ENCODE measurements around the gene EPG5.
A peak's percentile ranks its signal among the peaks of the same experiment; 100 is the strongest.

Gene EPG5

GRCh38 chr18:45926085-45926484 is 41.0 kb downstream of the EPG5 start:
- peaks cover 37% of the 10 kb centered on the region for H3K36me3 ChIP-seq (replicated peaks)
- in situ Hi-C loops (cut with MboI; ENCODE audit: low sequenced_read_pairs) = no loop called here

GRCh38 chr18:45923138-45923537 is 44.0 kb downstream of the EPG5 start:
- Histone ChIP-seq H3K36me3 (replicated peaks) (peaks cover 23% of the 10 kb centered on the region), H3K27me3 (ENCODE audit: low read depth) (no peaks in the 10 kb centered on the region), H3K4me3 (no peak overlapping the region), H3K4me1 (no peaks in the 10 kb centered on the region), H3K9me3 (no peaks in the 10 kb centered on the region)
- no peak for DNase-seq (ENCODE audit: low spot score in 2 of 2)
- in situ Hi-C loops (cut with MboI; ENCODE audit: low sequenced_read_pairs) = no loop called here

More at GRCh38 chr18:45926085-45926484, 41.0 kb downstream of the EPG5 start:
- no peak overlapping the region for H3K4me3 ChIP-seq
- no peaks in the 10 kb centered on the region for H3K27me3 ChIP-seq (ENCODE audit: low read depth)
- no peaks in the 10 kb centered on the region for H3K9me3 ChIP-seq
- no peaks in the 10 kb centered on the region for H3K4me1 ChIP-seq
- DNase-seq (ENCODE audit: low spot score in 2 of 2) = no peak

- in situ Hi-C loops (cut with MboI; ENCODE audit: low sequenced_read_pairs) = no loop called here
- H3K27me3 ChIP-seq (ENCODE audit: low read depth) = no peaks in the 10 kb centered on the region
- H3K4me3 ChIP-seq = no peak overlapping the region
- H3K36me3 ChIP-seq (replicated peaks) = peaks cover 21% of the 10 kb centered on the region
- DNase-seq (ENCODE audit: low spot score in 2 of 2) = no peak
- H3K9me3 ChIP-seq = no peaks in the 10 kb centered on the region
- no peaks in the 10 kb centered on the region for H3K4me1 ChIP-seq
Measured at GRCh38 chr18:45920367-45920766, 46.8 kb downstream of the EPG5 start.

GRCh38 chr18:45916302-45916701 is 50.8 kb downstream of the EPG5 start:
- in situ Hi-C loops (cut with MboI; ENCODE audit: low sequenced_read_pairs) = no loop called here
- no peak overlapping the region for H3K4me3 ChIP-seq
- no peaks in the 10 kb centered on the region for H3K9me3 ChIP-seq
- H3K27me3 ChIP-seq (ENCODE audit: low read depth) = no peaks in the 10 kb centered on the region
- no peaks in the 10 kb centered on the region for H3K4me1 ChIP-seq
- no peak for DNase-seq (ENCODE audit: low spot score in 2 of 2)
- peaks cover 25% of the 10 kb centered on the region for H3K36me3 ChIP-seq (replicated peaks)

GRCh38 chr18:45913276-45913675 is 53.9 kb downstream of the EPG5 start:
- Histone ChIP-seq H3K9me3 (no peaks in the 10 kb centered on the region), H3K27me3 (ENCODE audit: low read depth) (no peaks in the 10 kb centered on the region), H3K36me3 (replicated peaks) (peaks cover 29% of the 10 kb centered on the region), H3K4me3 (no peak overlapping the region), H3K4me1 (no peaks in the 10 kb centered on the region)
- in situ Hi-C loops (cut with MboI; ENCODE audit: low sequenced_read_pairs) = no loop called here
- DNase-seq (ENCODE audit: low spot score in 2 of 2) = no peak

- peaks cover 25% of the 10 kb centered on the region for H3K36me3 ChIP-seq (replicated peaks)
- in situ Hi-C loops (cut with MboI; ENCODE audit: low sequenced_read_pairs) = no loop called here
- H3K9me3 ChIP-seq = no peaks in the 10 kb centered on the region
- DNase-seq (ENCODE audit: low spot score in 2 of 2) = peak; percentile 16 to 72
- no peaks in the 10 kb centered on the region for H3K27me3 ChIP-seq (ENCODE audit: low read depth)
- no peak overlapping the region for H3K4me3 ChIP-seq
- no peaks in the 10 kb centered on the region for H3K4me1 ChIP-seq
Measured at GRCh38 chr18:45910405-45911023, 56.6 kb downstream of the EPG5 start.

GRCh38 chr18:45901654-45902210 is 65.4 kb downstream of the EPG5 start:
- no peaks in the 10 kb centered on the region for H3K9me3 ChIP-seq
- no peaks in the 10 kb centered on the region for H3K27me3 ChIP-seq (ENCODE audit: low read depth)
- peaks cover 35% of the 10 kb centered on the region for H3K36me3 ChIP-seq (replicated peaks)
- no peaks in the 10 kb centered on the region for H3K4me1 ChIP-seq
- no peak for DNase-seq (ENCODE audit: low spot score in 2 of 2)
- in situ Hi-C loops (cut with MboI; ENCODE audit: low sequenced_read_pairs) = no loop called here
- no peak overlapping the region for H3K4me3 ChIP-seq

- Histone ChIP-seq H3K9me3 (no peaks in the 10 kb centered on the region), H3K27me3 (ENCODE audit: low read depth) (no peaks in the 10 kb centered on the region), H3K36me3 (replicated peaks) (peaks cover 35% of the 10 kb centered on the region), H3K4me3 (no peak overlapping the region), H3K4me1 (no peaks in the 10 kb centered on the region)
- in situ Hi-C loops (cut with MboI; ENCODE audit: low sequenced_read_pairs) = no loop called here
- DNase-seq (ENCODE audit: low spot score in 2 of 2) = no peak
Measured at GRCh38 chr18:45900623-45901022, 66.5 kb downstream of the EPG5 start.

GRCh38 chr18:45896991-45897390 is 70.1 kb downstream of the EPG5 start:
- H3K36me3 ChIP-seq (replicated peaks) = peaks cover 26% of the 10 kb centered on the region

GRCh38 chr18:45896452-45896851 is 70.7 kb downstream of the EPG5 start:
- no peak overlapping the region for H3K4me3 ChIP-seq
- no peaks in the 10 kb centered on the region for H3K4me1 ChIP-seq
- H3K27me3 ChIP-seq (ENCODE audit: low read depth) = no peaks in the 10 kb centered on the region
- in situ Hi-C loops (cut with MboI; ENCODE audit: low sequenced_read_pairs) = no loop called here
- H3K36me3 ChIP-seq (replicated peaks) = peaks cover 26% of the 10 kb centered on the region
- no peaks in the 10 kb centered on the region for H3K9me3 ChIP-seq
- no peak for DNase-seq (ENCODE audit: low spot score in 2 of 2)

More at GRCh38 chr18:45896991-45897390, 70.1 kb downstream of the EPG5 start:
- DNase-seq (ENCODE audit: low spot score in 2 of 2) = no peak
- Histone ChIP-seq H3K9me3 (no peaks in the 10 kb centered on the region), H3K4me1 (no peaks in the 10 kb centered on the region), H3K27me3 (ENCODE audit: low read depth) (no peaks in the 10 kb centered on the region), H3K4me3 (no peak overlapping the region)
- in situ Hi-C loops (cut with MboI; ENCODE audit: low sequenced_read_pairs) = no loop called here

- Histone ChIP-seq H3K27me3 (ENCODE audit: low read depth) (no peaks in the 10 kb centered on the region), H3K4me3 (no peak overlapping the region), H3K9me3 (no peaks in the 10 kb centered on the region), H3K36me3 (replicated peaks) (peaks cover 17% of the 10 kb centered on the region), H3K4me1 (no peaks in the 10 kb centered on the region)
- in situ Hi-C loops (cut with MboI; ENCODE audit: low sequenced_read_pairs) = no loop called here
- no peak for DNase-seq (ENCODE audit: low spot score in 2 of 2)
Measured at GRCh38 chr18:45895339-45895738, 71.8 kb downstream of the EPG5 start.

- Histone ChIP-seq H3K4me3 (no peak overlapping the region), H3K36me3 (replicated peaks) (peaks cover 17% of the 10 kb centered on the region), H3K27me3 (ENCODE audit: low read depth) (no peaks in the 10 kb centered on the region), H3K4me1 (no peaks in the 10 kb centered on the region), H3K9me3 (no peaks in the 10 kb centered on the region)
- DNase-seq (ENCODE audit: low spot score in 2 of 2) = no peak
- in situ Hi-C loops (cut with MboI; ENCODE audit: low sequenced_read_pairs) = no loop called here
Measured at GRCh38 chr18:45894818-45895217, 72.3 kb downstream of the EPG5 start.

- no peaks in the 10 kb centered on the region for H3K27me3 ChIP-seq (ENCODE audit: low read depth)
- in situ Hi-C loops (cut with MboI; ENCODE audit: low sequenced_read_pairs) = no loop called here
- no peaks in the 10 kb centered on the region for H3K4me1 ChIP-seq
- no peaks in the 10 kb centered on the region for H3K36me3 ChIP-seq (replicated peaks)
- H3K9me3 ChIP-seq = no peaks in the 10 kb centered on the region
- no peak overlapping the region for H3K4me3 ChIP-seq
- DNase-seq (ENCODE audit: low spot score in 2 of 2) = no peak
Measured at GRCh38 chr18:45891806-45892205, 75.3 kb downstream of the EPG5 start.

GRCh38 chr18:45890606-45891005 is 76.5 kb downstream of the EPG5 start:
- Histone ChIP-seq H3K36me3 (replicated peaks) (no peaks in the 10 kb centered on the region), H3K27me3 (ENCODE audit: low read depth) (no peaks in the 10 kb centered on the region), H3K9me3 (no peaks in the 10 kb centered on the region), H3K4me3 (no peak overlapping the region), H3K4me1 (peaks cover 2% of the 10 kb centered on the region)
- in situ Hi-C loops (cut with MboI; ENCODE audit: low sequenced_read_pairs) = no loop called here
- no peak for DNase-seq (ENCODE audit: low spot score in 2 of 2)

All from HAP-1 (cell line).